Measurements from ENCODE around the gene ARHGDIA.
"Not testable (repeated sequence)": the region's sequence is repeated elsewhere in the genome, so short reads cannot be mapped to it uniquely, and the experiment has no call there.

The ARHGDIA gene

GRCh38 chr17:81870981-81871386 lies at the start of gene ARHGDIA:
ARHGDIA (minus strand) TSS chr17:81871337; CDS start chr17:81869930, 1,407 bp downstream.
- Mint-ChIP-seq H3K36me3 (peaks cover 25% of the 10 kb centered on the region), H3K27me3 (no peaks in the 10 kb centered on the region), H3K27ac (peak within 1 kb of the TSS; percentile 92), H3K4me3 (peak within 1 kb of the TSS; percentile 86), H3K9me3 (no peaks in the 10 kb centered on the region), H3K4me1 (peaks cover 63% of the 10 kb centered on the region)
- ATAC-seq = peak; percentile 83

- Mint-ChIP-seq H3K27me3 (no peaks in the 10 kb centered on the region), H3K4me3 (no peak overlapping the region), H3K4me1 (peaks cover 54% of the 10 kb centered on the region), H3K9me3 (no peaks in the 10 kb centered on the region), H3K36me3 (peaks cover 36% of the 10 kb centered on the region), H3K27ac (peak overlapping the region; percentile 79)
- ATAC-seq = no peak
Observed at GRCh38 chr17:81918832-81919545, 47.9 kb upstream of the ARHGDIA start.

GRCh38 chr17:81918333-81918669 lies 47.2 kb upstream of the ARHGDIA start:
- Mint-ChIP-seq H3K4me1 (peaks cover 49% of the 10 kb centered on the region), H3K4me3 (peak overlapping the region; percentile 86), H3K27ac (peak overlapping the region; percentile 79), H3K36me3 (peaks cover 41% of the 10 kb centered on the region)
- peak; percentile 39 for ATAC-seq
- not testable (repeated sequence) for H3K27me3 Mint-ChIP-seq, H3K9me3 Mint-ChIP-seq

DNA sequence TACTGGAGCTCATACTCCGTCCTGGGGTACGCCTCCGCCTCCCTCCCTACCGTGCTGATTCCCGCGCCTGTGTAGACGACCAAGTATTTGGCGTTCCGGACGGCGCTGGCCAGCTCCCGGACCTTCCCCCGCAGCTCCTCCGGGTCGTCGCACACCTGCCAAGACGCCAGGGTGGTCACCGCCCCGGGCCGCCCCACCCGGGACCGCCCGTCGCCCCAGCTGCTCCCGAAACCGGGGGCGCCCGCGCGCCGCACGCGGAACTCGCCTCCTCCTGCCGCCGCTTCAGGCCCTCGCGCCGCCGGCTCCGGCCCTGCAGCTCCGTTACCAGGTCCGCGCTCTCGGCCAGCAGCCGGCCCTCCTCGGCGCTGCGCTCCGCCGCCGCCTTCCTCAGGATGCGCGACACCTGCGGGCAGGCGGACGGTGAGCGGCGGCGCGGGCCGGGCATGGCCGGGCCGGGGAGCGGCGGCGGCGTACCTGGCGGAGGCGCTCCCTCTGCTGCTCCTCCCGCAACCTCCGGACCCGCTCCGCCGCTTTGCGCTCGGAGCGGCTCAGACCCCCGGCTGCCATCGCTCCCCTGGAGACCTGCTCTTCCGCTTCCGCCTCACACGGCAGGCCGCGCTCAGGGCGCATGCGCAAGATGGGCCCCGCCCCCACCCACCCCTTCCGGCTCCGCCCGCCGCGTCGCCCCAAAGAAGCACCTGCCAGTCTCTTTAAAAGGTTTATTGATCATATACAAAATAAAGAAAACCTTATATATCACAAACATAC lies 46.6 kb upstream of the ARHGDIA start, which contains the start of gene SIRT7:
TSS of gene SIRT7 (minus strand) at position 612 of the 768 bp plus-strand sequence. CDS start at position 567, 45 bp downstream.
- Mint-ChIP-seq H3K4me1 (peaks cover 44% of the 10 kb centered on the region), H3K4me3 (peak within 1 kb of the TSS; percentile 86), H3K9me3 (no peaks in the 10 kb centered on the region), H3K27me3 (no peaks in the 10 kb centered on the region), H3K36me3 (peaks cover 42% of the 10 kb centered on the region), H3K27ac (peak within 1 kb of the TSS; percentile 79)
- ATAC-seq = peak; percentile 88

- peaks cover 49% of the 10 kb centered on the region for H3K4me1 Mint-ChIP-seq
- peak overlapping the region; percentile 86 for H3K4me3 Mint-ChIP-seq
- ATAC-seq = no peak
- peaks cover 45% of the 10 kb centered on the region for H3K36me3 Mint-ChIP-seq
- H3K27me3 Mint-ChIP-seq = no peaks in the 10 kb centered on the region
- peak overlapping the region; percentile 79 for H3K27ac Mint-ChIP-seq
- H3K9me3 Mint-ChIP-seq = no peaks in the 10 kb centered on the region
Observed at GRCh38 chr17:81916234-81917001, 45.3 kb upstream of the ARHGDIA start.

- no peak for ATAC-seq
- no peaks in the 10 kb centered on the region for H3K9me3 Mint-ChIP-seq
- H3K4me1 Mint-ChIP-seq = peaks cover 51% of the 10 kb centered on the region
- no peaks in the 10 kb centered on the region for H3K27me3 Mint-ChIP-seq
- no peak overlapping the region for H3K4me3 Mint-ChIP-seq
- H3K36me3 Mint-ChIP-seq = peaks cover 45% of the 10 kb centered on the region
- H3K27ac Mint-ChIP-seq = no peak overlapping the region
Observed at GRCh38 chr17:81915331-81915730, 44.2 kb upstream of the ARHGDIA start.

DNA sequence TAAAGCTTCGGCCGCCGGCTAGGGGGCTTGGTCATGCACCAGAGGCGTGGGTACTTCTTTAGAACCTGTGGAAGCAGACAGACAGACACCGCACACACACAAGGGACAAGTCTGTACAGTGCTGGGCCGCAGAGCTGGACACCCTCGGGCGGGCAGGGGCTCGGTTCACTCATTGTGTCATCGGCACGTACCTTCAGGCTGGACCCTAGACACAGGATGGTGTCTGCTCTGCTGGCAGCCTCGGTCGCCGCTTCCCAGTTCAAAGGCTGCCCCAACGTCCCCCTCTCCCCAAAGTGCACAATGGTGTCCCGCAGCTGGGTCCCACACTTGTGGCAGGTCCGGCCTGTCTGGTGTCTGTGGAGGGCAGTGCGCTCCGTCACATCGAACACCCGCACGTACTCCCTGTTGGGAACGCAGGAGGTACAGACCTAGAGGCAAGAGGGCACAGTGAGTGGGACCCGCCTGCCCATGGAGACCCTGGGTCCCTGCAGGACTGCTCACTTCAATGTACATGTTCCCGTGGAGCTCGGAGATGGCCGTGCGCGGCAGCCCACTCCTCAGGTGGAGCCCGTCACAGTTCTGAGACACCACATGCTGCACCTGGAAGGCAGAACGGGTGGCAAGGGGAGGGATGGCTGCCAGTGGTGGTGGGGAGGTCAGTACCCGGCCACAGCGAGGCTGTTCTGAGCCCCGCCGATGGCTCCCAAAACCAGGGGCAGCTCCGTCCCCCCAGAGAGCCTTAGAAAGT lies 43.1 kb upstream of the ARHGDIA start:
- H3K27me3 Mint-ChIP-seq = no peaks in the 10 kb centered on the region
- no peak overlapping the region for H3K4me3 Mint-ChIP-seq
- no peak overlapping the region for H3K27ac Mint-ChIP-seq
- H3K36me3 Mint-ChIP-seq = peaks cover 44% of the 10 kb centered on the region
- peaks cover 61% of the 10 kb centered on the region for H3K4me1 Mint-ChIP-seq
- no peak for ATAC-seq
- no peaks in the 10 kb centered on the region for H3K9me3 Mint-ChIP-seq

DNA sequence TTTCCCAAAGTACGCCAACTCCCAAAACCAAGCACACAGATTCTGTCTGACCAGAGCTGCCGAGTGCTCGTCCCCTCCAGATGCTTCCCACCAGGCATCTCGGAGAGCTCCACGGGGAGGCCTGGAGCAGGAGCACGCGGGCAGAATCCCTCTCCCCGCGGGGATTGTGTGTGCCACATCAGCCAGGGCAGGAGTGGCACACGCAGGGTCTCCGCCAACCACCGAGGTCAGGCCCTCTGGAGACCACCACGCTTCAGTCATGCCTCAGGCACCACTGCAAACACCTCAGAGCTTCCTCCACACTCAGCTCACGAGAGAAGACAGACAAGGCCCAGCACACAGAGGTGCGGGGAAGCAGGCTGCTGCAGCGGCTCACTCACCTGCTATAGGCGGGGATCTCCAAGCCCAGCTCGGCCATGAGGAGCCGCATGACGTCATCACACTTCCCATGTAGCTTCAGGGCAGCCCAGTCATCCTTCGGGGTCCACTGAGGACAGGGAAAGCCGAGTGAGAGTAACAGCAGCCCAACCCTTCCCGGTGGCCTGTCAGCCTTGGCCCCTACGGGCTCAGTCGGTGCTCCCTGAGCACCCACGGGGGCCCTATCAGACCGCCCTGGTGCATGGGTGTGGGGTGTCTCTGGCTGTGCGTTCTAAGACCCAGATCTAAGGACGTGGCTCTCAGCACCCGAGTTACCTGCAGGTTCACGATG lies 42.4 kb upstream of the ARHGDIA start:
- H3K36me3 Mint-ChIP-seq = peaks cover 47% of the 10 kb centered on the region
- H3K9me3 Mint-ChIP-seq = no peaks in the 10 kb centered on the region
- no peaks in the 10 kb centered on the region for H3K27me3 Mint-ChIP-seq
- no peak overlapping the region for H3K27ac Mint-ChIP-seq
- no peak for ATAC-seq
- H3K4me1 Mint-ChIP-seq = peaks cover 56% of the 10 kb centered on the region
- H3K4me3 Mint-ChIP-seq = no peak overlapping the region

- Mint-ChIP-seq H3K4me3 (peak overlapping the region; percentile 48), H3K27me3 (no peaks in the 10 kb centered on the region), H3K27ac (no peak overlapping the region), H3K36me3 (peaks cover 54% of the 10 kb centered on the region), H3K9me3 (no peaks in the 10 kb centered on the region), H3K4me1 (peaks cover 47% of the 10 kb centered on the region)
- ATAC-seq = no peak
Observed at GRCh38 chr17:81912441-81913309, 41.5 kb upstream of the ARHGDIA start.

DNA sequence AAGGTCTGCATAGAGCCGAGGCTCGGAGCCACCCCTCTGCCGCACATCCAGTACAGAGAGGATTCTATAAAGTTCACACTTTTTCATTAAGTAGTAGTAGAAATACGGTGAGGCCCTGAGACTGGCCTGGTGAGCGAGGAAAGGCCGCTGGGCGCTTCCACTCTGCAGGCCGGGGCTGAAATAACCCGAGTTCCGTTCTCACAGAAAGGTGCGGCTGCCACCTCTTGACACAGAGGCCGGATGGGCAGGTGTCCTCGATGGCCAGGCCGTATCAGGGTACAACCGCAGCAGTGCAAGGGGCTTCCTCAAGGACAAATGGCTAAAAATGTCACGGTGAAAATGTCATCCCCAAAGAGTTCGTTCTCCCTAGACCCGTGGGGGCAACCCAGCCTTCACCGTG lies 40.8 kb upstream of the ARHGDIA start:
- no peaks in the 10 kb centered on the region for H3K9me3 Mint-ChIP-seq
- peaks cover 41% of the 10 kb centered on the region for H3K4me1 Mint-ChIP-seq
- H3K4me3 Mint-ChIP-seq = peak overlapping the region; percentile 73
- no peak for ATAC-seq
- no peaks in the 10 kb centered on the region for H3K27me3 Mint-ChIP-seq
- peak overlapping the region; percentile 35 for H3K27ac Mint-ChIP-seq
- H3K36me3 Mint-ChIP-seq = peaks cover 56% of the 10 kb centered on the region

GRCh38 chr17:81911277-81911961 lies 40.3 kb upstream of the ARHGDIA start, which contains the start of gene PCYT2:
PCYT2 (minus strand) TSS chr17:81911399; CDS start chr17:81911355, 44 bp downstream.
- no peaks in the 10 kb centered on the region for H3K27me3 Mint-ChIP-seq
- peak within 1 kb of the TSS; percentile 35 for H3K27ac Mint-ChIP-seq
- H3K36me3 Mint-ChIP-seq = peaks cover 61% of the 10 kb centered on the region
- peak within 1 kb of the TSS; percentile 77 for H3K4me3 Mint-ChIP-seq
- H3K9me3 Mint-ChIP-seq = no peaks in the 10 kb centered on the region
- peaks cover 36% of the 10 kb centered on the region for H3K4me1 Mint-ChIP-seq
- ATAC-seq = peak; percentile 97

- H3K27me3 Mint-ChIP-seq = no peaks in the 10 kb centered on the region
- H3K9me3 Mint-ChIP-seq = no peaks in the 10 kb centered on the region
- peak; percentile 63 for ATAC-seq
- H3K27ac Mint-ChIP-seq = no peak overlapping the region
- H3K4me1 Mint-ChIP-seq = peaks cover 30% of the 10 kb centered on the region
- H3K4me3 Mint-ChIP-seq = peak overlapping the region; percentile 77
- H3K36me3 Mint-ChIP-seq = peaks cover 57% of the 10 kb centered on the region
Observed at GRCh38 chr17:81910840-81911276, 39.7 kb upstream of the ARHGDIA start.

Data from stimulated activated memory B cell treated with anti-CD40 and anti-IgM and Interleukin-4, amounts not matched to agents 10 μg/mL and 1 μg/mL and 100 μg/mL, for 72 hours (primary cell).